C1 segment of cervical spinal cord (tissue), 14 donors: Measurements from ENCODE around the gene CD2.

Experiments used
- DNase-seq, 14 donors: peaks; one replicate each; lab custom pipeline; 2025; lab: John Stamatoyannopoulos, UW

CD2 gene

GRCh38 chr1:116754198-116754977 lies at the start of gene CD2:
Gene CD2 (plus strand): TSS chr1:116754430. CDS start chr1:116754493, 63 bp downstream.
- DNase-seq: no peak

- DNase-seq: no peak
Observed at GRCh38 chr1:116706123-116706522, 48.1 kb upstream of the CD2 start.

- no peak for DNase-seq
Observed at GRCh38 chr1:116706841-116707240, 47.4 kb upstream of the CD2 start.

- DNase-seq: no peak
Observed at GRCh38 chr1:116708255-116708900, 45.9 kb upstream of the CD2 start.

GRCh38 chr1:116709666-116710167 lies 44.5 kb upstream of the CD2 start:
- DNase-seq: no peak

GRCh38 chr1:116710420-116711262 lies 43.6 kb upstream of the CD2 start:
- peak in 3 of 14 donors; percentile 6 to 25 (median 16) for DNase-seq

GRCh38 chr1:116711263-116711840 lies 42.9 kb upstream of the CD2 start:
- no peak for DNase-seq

GRCh38 chr1:116712510-116712909 lies 41.7 kb upstream of the CD2 start:
- no peak for DNase-seq

- no peak for DNase-seq
Observed at GRCh38 chr1:116713474-116713873, 40.8 kb upstream of the CD2 start.

- DNase-seq: no peak
Observed at GRCh38 chr1:116716391-116716790, 37.8 kb upstream of the CD2 start.

GRCh38 chr1:116717318-116717717 lies 36.9 kb upstream of the CD2 start:
- DNase-seq: no peak

- DNase-seq: no peak
Observed at GRCh38 chr1:116720364-116721038, 33.7 kb upstream of the CD2 start.

GRCh38 chr1:116721039-116721405 lies 33.2 kb upstream of the CD2 start:
- no peak for DNase-seq

GRCh38 chr1:116721451-116722007 lies 32.7 kb upstream of the CD2 start:
- no peak for DNase-seq

- no peak for DNase-seq
Observed at GRCh38 chr1:116722016-116722838, 32.0 kb upstream of the CD2 start.

- DNase-seq: peak in 1 of 14 donors; percentile 5
Observed at GRCh38 chr1:116724765-116725375, 29.4 kb upstream of the CD2 start.

- no peak for DNase-seq
Observed at GRCh38 chr1:116725798-116726197, 28.4 kb upstream of the CD2 start.

GRCh38 chr1:116726872-116727820 lies 27.1 kb upstream of the CD2 start:
- no peak for DNase-seq
